ENCODE results near the gene HNMT. TPM values are rescaled to one million over a fixed set of nuclear protein-coding genes. Genes with fewer than 3 reads are reported as not detected.
"Not testable (repeated sequence)": the region's sequence is repeated elsewhere in the genome, so short reads cannot be mapped to it uniquely, and the experiment has no call there.

HNMT gene
- total and polyA plus RNA-seq, 7 donors = 3.5 to 7.3 (median 5.2) TPM

GRCh38 chr2:137967042-137967441 lies 2.8 kb downstream of the HNMT start:
- Histone ChIP-seq H3K27ac (no peak overlapping the region), H3K4me3 (peak overlapping the region; percentile 64), H3K36me3 (ENCODE audit: insufficient read depth in 1 of 2, low read depth in 1 of 2) (no peaks in the 10 kb centered on the region), H3K9me3 (no peaks in the 10 kb centered on the region), H3K27me3 (ENCODE audit: insufficient read depth in 3 of 3, low read length in 2 of 3) (no peaks in the 10 kb centered on the region), H3K4me1 (peaks cover 7% of the 10 kb centered on the region)
- no peak for ATAC-seq
- no peak for DNase-seq
- no peak for TF ChIP-seq CTCF (IDR thresholded peaks at IDR 0.05)
- intact Hi-C loops (cut with DNase I) = no loop called here
- 91 to 97% (median 94%) methylated on average over 7 of the region's 7 CpGs for WGBS, 3 donors

- no peaks in the 10 kb centered on the region for H3K27me3 ChIP-seq (ENCODE audit: insufficient read depth in 3 of 3, low read length in 2 of 3)
- ATAC-seq (peak in 1 of 4 donors; percentile 17), DNase-seq (no peak)
- H3K9me3 ChIP-seq = no peaks in the 10 kb centered on the region
- no peaks in the 10 kb centered on the region for H3K36me3 ChIP-seq (ENCODE audit: insufficient read depth in 1 of 2, low read depth in 1 of 2)
- no peak for TF ChIP-seq CTCF (IDR thresholded peaks at IDR 0.05)
- no peak overlapping the region for H3K4me3 ChIP-seq
- 41 to 69% (median 44%) methylated on average over 6 of the region's 6 CpGs for WGBS, 3 donors
- H3K27ac ChIP-seq = no peak overlapping the region
- H3K4me1 ChIP-seq = peaks cover 7% of the 10 kb centered on the region
- intact Hi-C loops (cut with DNase I) = no loop called here
These were observed 4.5 kb downstream of the HNMT start for GRCh38 chr2:137968477-137969417.

GRCh38 chr2:137969418-137969765 lies 5.1 kb downstream of the HNMT start:
- no peak for TF ChIP-seq CTCF (IDR thresholded peaks at IDR 0.05)
- H3K27ac ChIP-seq = no peak overlapping the region
- H3K9me3 ChIP-seq = no peaks in the 10 kb centered on the region
- intact Hi-C loops (cut with DNase I) = no loop called here
- no peak for DNase-seq
- no peaks in the 10 kb centered on the region for H3K36me3 ChIP-seq (ENCODE audit: insufficient read depth in 1 of 2, low read depth in 1 of 2)
- peak; percentile 30 to 73 (median 58) for ATAC-seq
- no peak overlapping the region for H3K4me3 ChIP-seq
- peaks cover 7% of the 10 kb centered on the region for H3K4me1 ChIP-seq
- H3K27me3 ChIP-seq (ENCODE audit: insufficient read depth in 3 of 3, low read length in 2 of 3) = no peaks in the 10 kb centered on the region
- WGBS, 3 donors = 0 to 1% (median 0%) methylated on average over 1 of the region's 1 CpG

GRCh38 chr2:137969876-137970275 lies 5.6 kb downstream of the HNMT start:
- Histone ChIP-seq H3K36me3 (ENCODE audit: insufficient read depth in 1 of 2, low read depth in 1 of 2) (no peaks in the 10 kb centered on the region), H3K27ac (no peak overlapping the region), H3K27me3 (ENCODE audit: insufficient read depth in 3 of 3, low read length in 2 of 3) (no peaks in the 10 kb centered on the region), H3K4me3 (no peak overlapping the region), H3K4me1 (peaks cover 7% of the 10 kb centered on the region), H3K9me3 (no peaks in the 10 kb centered on the region)
- TF ChIP-seq CTCF (IDR thresholded peaks at IDR 0.05) = no peak
- intact Hi-C loops (cut with DNase I) = no loop called here
- whole genome bisulfite sequencing, 3 donors = 98 to 100% (median 99%) methylated on average over 1 of the region's 1 CpG
- ATAC-seq (no peak), DNase-seq (no peak)

- H3K27me3 ChIP-seq (ENCODE audit: insufficient read depth in 3 of 3, low read length in 2 of 3); H3K27ac ChIP-seq; H3K9me3 ChIP-seq; H3K4me3 ChIP-seq; H3K36me3 ChIP-seq (ENCODE audit: insufficient read depth in 1 of 2, low read depth in 1 of 2); ATAC-seq; intact Hi-C loops (cut with DNase I); DNase-seq; H3K4me1 ChIP-seq: not testable (repeated sequence)
- 89 to 98% (median 94%) methylated on average over 3 of the region's 3 CpGs for WGBS, 3 donors
These were observed 7.0 kb downstream of the HNMT start for GRCh38 chr2:137971259-137971658.
